ENCODE measurements around the gene NLRC4. TPM values are rescaled to one million over a fixed set of nuclear protein-coding genes. Genes with fewer than 3 reads are reported as not detected.

NLRC4 gene
- total and polyA plus RNA-seq, 2 donors (not counting 1 experiment from before 2014, with no cell fraction given), result 0.64 to 0.94 TPM

DNA sequence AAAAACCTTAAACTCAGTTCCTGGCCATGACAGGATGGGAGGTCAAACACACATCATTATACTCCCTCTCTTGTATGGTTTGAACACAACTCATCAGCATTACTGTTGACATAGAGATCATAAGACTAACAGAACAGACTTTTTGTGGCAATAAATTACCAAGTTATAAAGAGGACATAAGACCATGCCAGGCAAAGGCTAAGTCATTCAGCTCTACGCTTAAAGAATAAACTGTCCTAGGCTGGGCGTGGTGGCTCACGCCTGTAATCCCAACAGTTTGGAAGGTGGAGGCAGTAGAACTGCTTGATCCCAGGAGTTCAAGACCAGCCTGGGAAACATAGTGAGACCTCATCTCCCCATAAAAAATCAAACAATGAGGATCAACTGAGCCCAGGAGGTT lies 16.4 kb downstream of the NLRC4 start:
- ChIA-PET CTCF (no interaction called here), POLR2A (no interaction called here)
- Histone ChIP-seq H4K20me1 (ENCODE audit: control insufficient read depth, insufficient read depth, low read length, poor library complexity, severe bottlenecking) (no peaks in the 10 kb centered on the region), H3K4me3 (ENCODE audit: control extremely low read depth in 1 of 5, extremely low read depth in 1 of 5, insufficient read depth in 1 of 5, low read depth in 2 of 5, low read length in 4 of 5) (no peak overlapping the region), H2AFZ (ENCODE audit: insufficient read depth, low read depth, low read length, poor library complexity, severe bottlenecking) (no peak overlapping the region), H3K27ac (ENCODE audit: low read length in 2 of 2) (no peak overlapping the region), H3K4me2 (replicated peaks; ENCODE audit: low read depth, low read length, poor library complexity, severe bottlenecking) (no peak overlapping the region), H3K79me2 (ENCODE audit: control insufficient read depth, insufficient read depth, low read length) (no peaks in the 10 kb centered on the region), H3K9ac (ENCODE audit: low read length) (no peak overlapping the region), H3K9me3 (ENCODE audit: control extremely low read depth in 1 of 3, control insufficient read depth in 2 of 3, insufficient read depth in 1 of 3, low read length in 2 of 3) (no peaks in the 10 kb centered on the region), H3K4me1 (ENCODE audit: control insufficient read depth in 2 of 2, insufficient read depth in 2 of 2, low read length in 2 of 2) (no peaks in the 10 kb centered on the region), H3K27me3 (replicated peaks in 1 of 4; ENCODE audit: control extremely low read depth in 1 of 4, control insufficient read depth in 3 of 4, insufficient read depth in 4 of 4, low read length in 3 of 4) (no peaks in the 10 kb centered on the region), H3K36me3 (replicated peaks in 1 of 2; ENCODE audit: control extremely low read depth in 1 of 2, control insufficient read depth in 1 of 2, extremely low read depth in 1 of 2, insufficient read depth in 2 of 2, low read length in 1 of 2) (peaks cover 0 to 8% of the 10 kb centered on the region in 2 experiments)
- TF ChIP-seq EZH2 (IDR thresholded peaks at IDR 0.05; ENCODE audit: borderline replicate concordance, insufficient read depth, low read depth, low read length, poor library complexity, severe bottlenecking), result no peak
- intact Hi-C loops (cut with micrococcal nuclease), result no loop called here
- Mint-ChIP-seq H3K4me1 (no peaks in the 10 kb centered on the region), H3K4me3 (no peak overlapping the region), H3K27ac (no peak overlapping the region), H3K9me3 (ENCODE audit: insufficient read depth) (no peaks in the 10 kb centered on the region), H3K27me3 (no peaks in the 10 kb centered on the region)
- DNase-seq, result no peak
- 100% methylated on average over 3 of the region's 3 CpGs for WGBS (ENCODE audit: insufficient coverage)
- no peak for ATAC-seq (ENCODE audit: low read depth)

GRCh38 chr2:32246911-32247310 lies 17.8 kb downstream of the NLRC4 start:
- no peak for DNase-seq
- no peak overlapping the region for H3K4me3 ChIP-seq (ENCODE audit: control extremely low read depth in 1 of 5, extremely low read depth in 1 of 5, insufficient read depth in 1 of 5, low read depth in 2 of 5, low read length in 4 of 5)
- H4K20me1 ChIP-seq (ENCODE audit: control insufficient read depth, insufficient read depth, low read length, poor library complexity, severe bottlenecking), result no peaks in the 10 kb centered on the region
- H3K79me2 ChIP-seq (ENCODE audit: control insufficient read depth, insufficient read depth, low read length), result no peaks in the 10 kb centered on the region
- ATAC-seq (ENCODE audit: low read depth), result no peak
- no peaks in the 10 kb centered on the region for H3K9me3 ChIP-seq (ENCODE audit: control extremely low read depth in 1 of 3, control insufficient read depth in 2 of 3, insufficient read depth in 1 of 3, low read length in 2 of 3)
- no peaks in the 10 kb centered on the region for H3K9me3 Mint-ChIP-seq (ENCODE audit: insufficient read depth)
- no peak overlapping the region for H3K4me2 ChIP-seq (replicated peaks; ENCODE audit: low read depth, low read length, poor library complexity, severe bottlenecking)
- no peak overlapping the region for H3K27ac Mint-ChIP-seq
- H3K4me1 ChIP-seq (ENCODE audit: control insufficient read depth in 2 of 2, insufficient read depth in 2 of 2, low read length in 2 of 2), result no peaks in the 10 kb centered on the region
- CTCF ChIA-PET, result interaction anchor here (1.2 kb wide), 1 partner anchor 13 kb away, joined by 3 read pairs; no protein-coding TSS in a partner anchor
- no peak overlapping the region for H3K4me3 Mint-ChIP-seq
- H2AFZ ChIP-seq (ENCODE audit: insufficient read depth, low read depth, low read length, poor library complexity, severe bottlenecking), result no peak overlapping the region
- no peaks in the 10 kb centered on the region for H3K4me1 Mint-ChIP-seq
- H3K36me3 ChIP-seq (replicated peaks in 1 of 2; ENCODE audit: control extremely low read depth in 1 of 2, control insufficient read depth in 1 of 2, extremely low read depth in 1 of 2, insufficient read depth in 2 of 2, low read length in 1 of 2), result peaks cover 0 to 8% of the 10 kb centered on the region in 2 experiments
- TF ChIP-seq CTCF (IDR thresholded peaks at IDR 0.05), result no peak
- no peak for TF ChIP-seq EZH2 (IDR thresholded peaks at IDR 0.05; ENCODE audit: borderline replicate concordance, insufficient read depth, low read depth, low read length, poor library complexity, severe bottlenecking)
- no peaks in the 10 kb centered on the region for H3K27me3 ChIP-seq (replicated peaks in 1 of 4; ENCODE audit: control extremely low read depth in 1 of 4, control insufficient read depth in 3 of 4, insufficient read depth in 4 of 4, low read length in 3 of 4)
- intact Hi-C loops (cut with micrococcal nuclease), result no loop called here
- H3K9ac ChIP-seq (ENCODE audit: low read length), result no peak overlapping the region
- no peak overlapping the region for H3K27ac ChIP-seq (ENCODE audit: low read length in 2 of 2)
- H3K27me3 Mint-ChIP-seq, result no peaks in the 10 kb centered on the region
- WGBS (ENCODE audit: insufficient coverage), result 86% methylated on average over 2 of the region's 4 CpGs
- POLR2A ChIA-PET, result no interaction called here

Measured in B cell (primary cell).